IMR-90 (cell line): ENCODE measurements around the gene TIMM13. TPM values are rescaled to one million over a fixed set of nuclear protein-coding genes. Genes with fewer than 3 reads are reported as not detected.
A peak's percentile ranks its signal among the peaks of the same experiment; 100 is the strongest.

Experiments used
- ATAC-seq: fragments of 200-7000 bp; cut with Tn5 transposase; 2 replicates; pipeline ENCODE4 v1.9.1; 2020; ENCODE audit warnings: low read depth, mild to moderate bottlenecking, moderate library complexity
- BruUV-seq: library from RNA; stranded (reverse); fragments of 400-500 nt; replicated peaks from 2 replicates; lab custom pipeline; 2021; lab: Mats Ljungman, UMichigan
- CTCF ChIA-PET: fragments of 300-600 bp; formaldehyde crosslinking; extraction: SDS; loops from one replicate; lab custom pipeline; 2021; ENCODE audit warnings: antibody characterized with exemption; lab: Yijun Ruan, JAX
- POLR2A ChIA-PET: fragments of 300-600 bp; sonication (Branson Sonifier 250); formaldehyde crosslinking; loops from one replicate; lab custom pipeline; 2022; ENCODE audit warnings: antibody characterized with exemption; ENCODE audit not compliant: unreplicated experiment; lab: Charles Lee
- DNase-seq: peaks from one replicate; pipeline ENCODE4 v3.0.0; 2013
- H2AFZ ChIP-seq: replicated peaks from 2 replicates; pipeline ENCODE3; 2013; ENCODE audit warnings: low read length, mild to moderate bottlenecking; ENCODE audit not compliant: poor library complexity
- H2AK5ac ChIP-seq: 2 replicates; pipeline ENCODE4 v1.6.1; 2013; ENCODE audit warnings: low read depth, low read length, inconsistent platforms
- H2AK9ac ChIP-seq: replicated peaks from 2 replicates; pipeline ENCODE3; 2013; ENCODE audit warnings: mild to moderate bottlenecking, low read depth, low read length, moderate library complexity; ENCODE audit not compliant: poor library complexity
- H2BK120ac ChIP-seq: 2 replicates; pipeline ENCODE4 v1.6.1; 2013; ENCODE audit warnings: low read depth, low read length, inconsistent platforms
- H2BK15ac ChIP-seq: 3 replicates; pipeline ENCODE4 v1.6.1; 2013; ENCODE audit warnings: low read depth, low read length, inconsistent platforms
- H2BK20ac ChIP-seq: 2 replicates; pipeline ENCODE4 v1.6.1; 2013; ENCODE audit warnings: low read depth, mild to moderate bottlenecking, inconsistent platforms, low read length, moderate library complexity
- H2BK5ac ChIP-seq: 2 replicates; pipeline ENCODE4 v1.6.1; 2013; ENCODE audit warnings: mild to moderate bottlenecking, low read depth, low read length, inconsistent platforms; ENCODE audit not compliant: poor library complexity, severe bottlenecking
- H3K14ac ChIP-seq: replicated peaks from 2 replicates; pipeline ENCODE4 v1.6.1; 2013; ENCODE audit warnings: low read depth, low read length, inconsistent platforms
- H3K18ac ChIP-seq: 2 replicates; pipeline ENCODE4 v1.6.1; 2013; ENCODE audit warnings: low read depth, low read length, control low read depth
- H3K23ac ChIP-seq: 2 replicates; pipeline ENCODE4 v1.6.1; 2013; ENCODE audit warnings: low read depth, low read length, inconsistent platforms
- H3K27ac ChIP-seq: 2 replicates; pipeline ENCODE4 v1.5.1; 2013; ENCODE audit warnings: mild to moderate bottlenecking, control low read depth, low read length; ENCODE audit not compliant: insufficient read depth
- H3K27me3 ChIP-seq: 2 replicates; pipeline ENCODE4 v1.6.1; 2013; ENCODE audit warnings: low read length; ENCODE audit not compliant: control insufficient read depth, insufficient read depth
- H3K36me3 ChIP-seq: 2 replicates; pipeline ENCODE4 v1.6.1; 2013; ENCODE audit warnings: low read length, mixed read lengths; ENCODE audit not compliant: control insufficient read depth, insufficient read depth
- H3K4ac ChIP-seq: 2 replicates; pipeline ENCODE4 v1.6.1; 2013; ENCODE audit warnings: low read depth, low read length, inconsistent platforms
- H3K4me1 ChIP-seq: 2 replicates; pipeline ENCODE4 v1.6.1; 2013; ENCODE audit warnings: low read length, mixed read lengths; ENCODE audit not compliant: control insufficient read depth, insufficient read depth
- H3K4me2 ChIP-seq: 2 replicates; pipeline ENCODE4 v1.6.1; 2013; ENCODE audit warnings: low read depth, mild to moderate bottlenecking, control low read depth, low read length, moderate library complexity
- H3K4me3 ChIP-seq: 2 replicates; pipeline ENCODE4 v1.5.1; 2013; ENCODE audit warnings: low read depth, mild to moderate bottlenecking, control low read depth, low read length, moderate library complexity; ENCODE audit not compliant: insufficient read depth
- H3K56ac ChIP-seq: 2 replicates; pipeline ENCODE4 v1.6.1; 2013; ENCODE audit warnings: low read length, inconsistent platforms; ENCODE audit not compliant: insufficient read depth; ENCODE audit errors: extremely low read depth
- H3K79me1 ChIP-seq, 2 experiments: 2 replicates each; pipeline ENCODE4 v1.6.1; 2013; ENCODE audit warnings: low read length in 2 of 2, inconsistent platforms in 1 of 2, low read depth in 1 of 2
- H3K9ac ChIP-seq: 2 replicates; pipeline ENCODE4 v1.6.1; 2013; ENCODE audit warnings: low read depth, low read length, control low read depth
- H3K9me1 ChIP-seq: 2 replicates; pipeline ENCODE4 v1.6.1; 2013; ENCODE audit warnings: low read length, inconsistent platforms; ENCODE audit not compliant: insufficient read depth
- H3K9me3 ChIP-seq: 2 replicates; pipeline ENCODE4 v1.6.1; 2013; ENCODE audit warnings: low read length; ENCODE audit not compliant: control insufficient read depth, insufficient read depth
- H4K20me1 ChIP-seq: 2 replicates; pipeline ENCODE4 v1.6.1; 2013; ENCODE audit warnings: low read length, inconsistent platforms; ENCODE audit not compliant: insufficient read depth
- H4K5ac ChIP-seq: 2 replicates; pipeline ENCODE4 v1.6.1; 2013; ENCODE audit warnings: mild to moderate bottlenecking, low read depth, low read length, control low read depth
- H4K8ac ChIP-seq, 2 experiments: 2 replicates each; pipeline ENCODE4 v1.6.1; 2013; ENCODE audit warnings: low read depth in 2 of 2, low read length in 2 of 2, control low read depth in 1 of 2, inconsistent platforms in 1 of 2
- H4K91ac ChIP-seq: 2 replicates; pipeline ENCODE4 v1.6.1; 2013; ENCODE audit warnings: low read depth, low read length, inconsistent platforms; ENCODE audit not compliant: insufficient read depth
- MXI1 ChIP-seq: IDR thresholded peaks from 2 replicates; pipeline ENCODE4 v1.6.1; 2012; ENCODE audit warnings: low read depth, mild to moderate bottlenecking, low read length, moderate library complexity, borderline replicate concordance
- RAD21 ChIP-seq: IDR thresholded peaks from 2 replicates; pipeline ENCODE4 v1.6.1; 2012; ENCODE audit warnings: low read length, improper control_type of control experiment
- RFX5 ChIP-seq: IDR thresholded peaks from 2 replicates; pipeline ENCODE4 v1.8.0; 2012; ENCODE audit warnings: low read depth, mild to moderate bottlenecking, low read length, moderate library complexity
- SMC3 ChIP-seq: fragments of 150-350 bp; IDR thresholded peaks from 2 replicates; pipeline ENCODE4 v1.6.1; 2016; ENCODE audit warnings: low read depth, mild to moderate bottlenecking, antibody characterized with exemption, low read length, moderate library complexity
- WGBS, 2 experiments: methylation state at CpG; one replicate each; pipeline versions ENCODE4 v1.1.5 to v1.1.7; 2013; ENCODE audit warnings: missing lambda C conversion rate in 2 of 2; ENCODE audit not compliant: insufficient read length in 1 of 2; ENCODE audit errors: extremely low coverage in 2 of 2; 5-methylcytosine and 5-hydroxymethylcytosine counted together
- dilution Hi-C: fragments of 300-500 bp; cut with HindIII; formaldehyde crosslinking; loops from one replicate; pipeline ENCODE4 v1.14.3; 2018; ENCODE audit warnings: low sequenced_read_pairs; ENCODE audit not compliant: unreplicated experiment
- in situ Hi-C: fragments of 300-500 bp; cut with MboI; formaldehyde crosslinking; loops from 3 replicates; pipeline ENCODE4 v1.14.3; 2019; ENCODE audit warnings: low sequenced_read_pairs, inconsistent platforms, mixed read lengths
- intact Hi-C: fragments of 100-400 bp; cut with micrococcal nuclease; formaldehyde crosslinking; loops from 2 replicates; pipeline ENCODE4 v1.10.0; 2022
- polyA plus RNA-seq, 3 experiments: library from polyadenylated mRNA; depleted of rRNA; stranded (reverse); fragments of >200 nt; gene quantifications; 2 replicates each; pipeline ENCODE4 v1.2.3, GENCODE V29; 2012; ENCODE audit warnings: low replicate concordance in 1 of 3
- total RNA-seq: library from RNA; depleted of rRNA; stranded (reverse); fragments of >200 nt; gene quantifications from 2 replicates; pipeline ENCODE4 v1.2.3, GENCODE V29; 2012
- TF ChIP-seq, protein P1 (sequence below): conservative IDR thresholded peaks from 2 replicates; pipeline ENCODE4 v1.5.1; 2012; ENCODE audit warnings: mild to moderate bottlenecking, low read depth, low read length, improper control_type of control experiment

The TIMM13 gene
- total and polyA plus RNA-seq, 2 of the 4 experiments (the other 2 are of a cell fraction): 21.0 to 62.3 TPM

DNA sequence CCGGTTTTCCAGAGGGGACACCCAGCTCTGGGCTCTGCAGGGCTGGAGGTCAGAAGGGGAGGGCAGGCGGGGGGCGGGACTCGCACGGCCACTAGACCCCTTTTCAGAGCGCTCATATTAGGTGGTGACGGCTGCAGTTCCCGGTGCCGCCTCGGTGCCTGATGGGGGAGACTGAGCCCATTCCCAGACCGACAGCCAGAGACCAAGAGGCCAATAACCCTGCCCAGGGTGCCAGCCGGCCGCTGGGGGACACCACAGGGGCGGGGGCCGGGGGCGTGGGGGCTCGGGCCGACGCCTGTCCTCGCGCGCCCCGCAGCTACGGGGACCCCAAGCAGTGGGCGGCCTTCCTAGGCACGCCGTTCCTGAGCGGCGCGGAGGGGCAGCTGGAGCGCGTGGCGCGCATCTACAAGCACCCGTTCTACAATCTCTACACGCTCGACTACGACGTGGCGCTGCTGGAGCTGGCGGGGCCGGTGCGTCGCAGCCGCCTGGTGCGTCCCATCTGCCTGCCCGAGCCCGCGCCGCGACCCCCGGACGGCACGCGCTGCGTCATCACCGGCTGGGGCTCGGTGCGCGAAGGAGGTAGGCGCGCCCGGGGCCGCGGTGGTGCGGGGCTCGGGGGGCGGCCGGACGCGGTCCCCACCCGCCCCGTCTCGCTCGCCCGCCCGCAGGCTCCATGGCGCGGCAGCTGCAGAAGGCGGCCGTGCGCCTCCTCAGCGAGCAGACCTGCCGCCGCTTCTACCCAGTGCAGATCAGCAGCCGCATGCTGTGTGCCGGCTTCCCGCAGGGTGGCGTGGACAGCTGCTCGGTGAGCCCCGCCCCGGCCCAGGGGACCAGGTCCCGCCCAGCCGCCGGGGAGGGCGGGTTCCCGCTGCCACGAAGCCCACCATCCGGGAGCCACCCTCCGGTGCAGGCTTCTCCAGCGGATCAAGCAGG, 2.4 kb downstream of the TIMM13 start:
- Histone ChIP-seq H2BK20ac (no peak overlapping the region), H2AK9ac (peak overlapping the region; percentile 90), H3K9me3 (no peaks in the 10 kb centered on the region), H2BK120ac (no peak overlapping the region), H3K9me1 (no peaks in the 10 kb centered on the region; the same call in 1 of the 2 replicates), H3K27ac (no peak overlapping the region), H3K4ac (no peak overlapping the region; the same call in 1 of the 2 replicates), H3K18ac (no peak overlapping the region), H2BK5ac (no peak overlapping the region), H3K14ac (no peak overlapping the region), H3K79me1 (peaks cover 25 to 74% of the 10 kb centered on the region in 2 experiments), H4K20me1 (peaks cover 29% of the 10 kb centered on the region), H2AK5ac (no peak overlapping the region), H3K9ac (no peak overlapping the region), H3K56ac (no peak overlapping the region), H3K4me1 (peaks cover 12% of the 10 kb centered on the region), H2BK15ac (no peak overlapping the region), H4K8ac (no peak overlapping the region), H4K91ac (no peak overlapping the region), H3K4me3 (peak overlapping the region; percentile 12; the same call in 1 of the 2 replicates), H3K23ac (no peak overlapping the region), H3K4me2 (peak overlapping the region; percentile 44), H2AFZ (peak overlapping the region; percentile 70), H3K36me3 (peaks cover 5% of the 10 kb centered on the region; the same call in 1 of the 2 replicates), H3K27me3 (no peaks in the 10 kb centered on the region), H4K5ac (no peak overlapping the region)
- ChIA-PET POLR2A (no interaction called here), CTCF (no interaction called here)
- in situ Hi-C loops (no loop called here), dilution Hi-C loops (no loop called here), intact Hi-C loops (no loop called here)
- BruUV-seq: no TSS peak
- WGBS, 2 experiments: 16% methylated on average over 62 of the region's 101 CpGs; no CpG with 5 or more reads in 1 of the 2 experiments
- DNase-seq (peak; percentile 69), ATAC-seq (peak; percentile 47)
- TF ChIP-seq SMC3: peak; percentile 39
- 0 out of 2 replicates have a peak, but pooled peaks have one; percentile 34 for TF ChIP-seq MXI1
- TF ChIP-seq, protein P1, sequence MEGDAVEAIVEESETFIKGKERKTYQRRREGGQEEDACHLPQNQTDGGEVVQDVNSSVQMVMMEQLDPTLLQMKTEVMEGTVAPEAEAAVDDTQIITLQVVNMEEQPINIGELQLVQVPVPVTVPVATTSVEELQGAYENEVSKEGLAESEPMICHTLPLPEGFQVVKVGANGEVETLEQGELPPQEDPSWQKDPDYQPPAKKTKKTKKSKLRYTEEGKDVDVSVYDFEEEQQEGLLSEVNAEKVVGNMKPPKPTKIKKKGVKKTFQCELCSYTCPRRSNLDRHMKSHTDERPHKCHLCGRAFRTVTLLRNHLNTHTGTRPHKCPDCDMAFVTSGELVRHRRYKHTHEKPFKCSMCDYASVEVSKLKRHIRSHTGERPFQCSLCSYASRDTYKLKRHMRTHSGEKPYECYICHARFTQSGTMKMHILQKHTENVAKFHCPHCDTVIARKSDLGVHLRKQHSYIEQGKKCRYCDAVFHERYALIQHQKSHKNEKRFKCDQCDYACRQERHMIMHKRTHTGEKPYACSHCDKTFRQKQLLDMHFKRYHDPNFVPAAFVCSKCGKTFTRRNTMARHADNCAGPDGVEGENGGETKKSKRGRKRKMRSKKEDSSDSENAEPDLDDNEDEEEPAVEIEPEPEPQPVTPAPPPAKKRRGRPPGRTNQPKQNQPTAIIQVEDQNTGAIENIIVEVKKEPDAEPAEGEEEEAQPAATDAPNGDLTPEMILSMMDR: peak; percentile 49
- TF ChIP-seq RAD21: peak; percentile 39; the same call in 1 of the 2 replicates
- TF ChIP-seq RFX5: no peak
